HepG2 (cell line): ENCODE measurements around the gene FOXA1.
"Not testable (repeated sequence)": the region's sequence is repeated elsewhere in the genome, so short reads cannot be mapped to it uniquely, and the experiment has no call there.

Source experiments
- ELF4 ChIP-seq: sonication (generic); formaldehyde crosslinking; IDR thresholded peaks from 2 replicates; pipeline ENCODE4 v1.5.0; 2020; ENCODE audit warnings: missing genetic modification reagents, mild to moderate bottlenecking, moderate library complexity, borderline replicate concordance
- SMARCE1 ChIP-seq: fragments of 450-650 bp; IDR thresholded peaks from 2 replicates; pipeline ENCODE4 v1.6.1; 2017; ENCODE audit warnings: borderline replicate concordance
- TAF1 ChIP-seq: sonication (generic); formaldehyde crosslinking; IDR thresholded peaks from 2 replicates; pipeline ENCODE4 v1.4.0; 2020; ENCODE audit warnings: missing genetic modification reagents
- ZNF274 ChIP-seq: sonication (generic); formaldehyde crosslinking; IDR thresholded peaks from 2 replicates; pipeline ENCODE4 v1.5.1; 2020; ENCODE audit warnings: mild to moderate bottlenecking, missing genetic modification reagents
- ZNF367 ChIP-seq: sonication (generic); formaldehyde crosslinking; IDR thresholded peaks from 2 replicates; pipeline ENCODE4 v1.4.0; 2020; ENCODE audit warnings: missing genetic modification reagents, borderline replicate concordance
- ZNF790 ChIP-seq: sonication (generic); formaldehyde crosslinking; IDR thresholded peaks from 2 replicates; pipeline ENCODE4 v1.8.0; 2022; ENCODE audit warnings: missing genetic modification reagents, mild to moderate bottlenecking, borderline replicate concordance
- ZNF816 ChIP-seq: sonication (generic); formaldehyde crosslinking; IDR thresholded peaks from 2 replicates; pipeline ENCODE4 v1.8.0; 2022; ENCODE audit warnings: missing genetic modification reagents, mild to moderate bottlenecking, borderline replicate concordance
- TF ChIP-seq, protein P1 (sequence below): sonication (generic); formaldehyde crosslinking; IDR thresholded peaks from 2 replicates; pipeline ENCODE4 v1.5.0; 2020; ENCODE audit warnings: mild to moderate bottlenecking, missing genetic modification reagents, moderate library complexity

- TF ChIP-seq SMARCE1; ZNF816 (CRISPR knock-in tag); ZNF274 (CRISPR knock-in tag); TAF1; ZNF367 (CRISPR knock-in tag); ZNF790 (CRISPR knock-in tag); ELF4 (CRISPR knock-in tag): not testable (repeated sequence)
- TF ChIP-seq, protein P1, sequence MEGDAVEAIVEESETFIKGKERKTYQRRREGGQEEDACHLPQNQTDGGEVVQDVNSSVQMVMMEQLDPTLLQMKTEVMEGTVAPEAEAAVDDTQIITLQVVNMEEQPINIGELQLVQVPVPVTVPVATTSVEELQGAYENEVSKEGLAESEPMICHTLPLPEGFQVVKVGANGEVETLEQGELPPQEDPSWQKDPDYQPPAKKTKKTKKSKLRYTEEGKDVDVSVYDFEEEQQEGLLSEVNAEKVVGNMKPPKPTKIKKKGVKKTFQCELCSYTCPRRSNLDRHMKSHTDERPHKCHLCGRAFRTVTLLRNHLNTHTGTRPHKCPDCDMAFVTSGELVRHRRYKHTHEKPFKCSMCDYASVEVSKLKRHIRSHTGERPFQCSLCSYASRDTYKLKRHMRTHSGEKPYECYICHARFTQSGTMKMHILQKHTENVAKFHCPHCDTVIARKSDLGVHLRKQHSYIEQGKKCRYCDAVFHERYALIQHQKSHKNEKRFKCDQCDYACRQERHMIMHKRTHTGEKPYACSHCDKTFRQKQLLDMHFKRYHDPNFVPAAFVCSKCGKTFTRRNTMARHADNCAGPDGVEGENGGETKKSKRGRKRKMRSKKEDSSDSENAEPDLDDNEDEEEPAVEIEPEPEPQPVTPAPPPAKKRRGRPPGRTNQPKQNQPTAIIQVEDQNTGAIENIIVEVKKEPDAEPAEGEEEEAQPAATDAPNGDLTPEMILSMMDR (CRISPR knock-in tag): not testable (repeated sequence)
Measured at GRCh38 chr14:37555596-37555995, 39.5 kb downstream of the FOXA1 start.
